ENCODE data around the gene MICU1.
A peak's percentile ranks its signal among the peaks of the same experiment; 100 is the strongest.
"Not testable (repeated sequence)": the region's sequence is repeated elsewhere in the genome, so short reads cannot be mapped to it uniquely, and the experiment has no call there.

MICU1 gene

GRCh38 chr10:72375585-72375984 lies 250.3 kb downstream of the MICU1 start:
- no peak for DNase-seq

GRCh38 chr10:72375173-72375572 lies 250.7 kb downstream of the MICU1 start:
- no peak for DNase-seq

GRCh38 chr10:72370201-72370722 lies 255.6 kb downstream of the MICU1 start:
- no peak for DNase-seq

GRCh38 chr10:72367301-72367960 lies 258.4 kb downstream of the MICU1 start:
- DNase-seq: no peak

GRCh38 chr10:72365106-72365895 lies 260.6 kb downstream of the MICU1 start:
- DNase-seq: no peak

- DNase-seq: peak; percentile 79
Observed at GRCh38 chr10:72364239-72364777, 261.6 kb downstream of the MICU1 start.

GRCh38 chr10:72356987-72357386 lies 268.9 kb downstream of the MICU1 start:
- DNase-seq: no peak

GRCh38 chr10:72356115-72356514 lies 269.8 kb downstream of the MICU1 start:
- DNase-seq: no peak

- DNase-seq: no peak
Observed at GRCh38 chr10:72355214-72355555, 270.7 kb downstream of the MICU1 start.

GRCh38 chr10:72354356-72355213 lies 271.3 kb downstream of the MICU1 start, which contains the start of gene DNAJB12:
DNAJB12 (minus strand) TSS chr10:72354919; CDS start chr10:72354897, 22 bp downstream.
- peak; percentile 86 for DNase-seq

GRCh38 chr10:72353965-72354355 lies 271.9 kb downstream of the MICU1 start:
- no peak for DNase-seq

GRCh38 chr10:72353028-72353964 lies 272.6 kb downstream of the MICU1 start:
- no peak for DNase-seq

GRCh38 chr10:72351479-72351878 lies 274.4 kb downstream of the MICU1 start:
- no peak for DNase-seq

- DNase-seq: no peak
Observed at GRCh38 chr10:72349438-72349837, 276.4 kb downstream of the MICU1 start.

GRCh38 chr10:72348282-72348681 lies 277.6 kb downstream of the MICU1 start:
- DNase-seq: no peak

- DNase-seq: not testable (repeated sequence)
Observed at GRCh38 chr10:72346117-72346516, 279.8 kb downstream of the MICU1 start.

- no peak for DNase-seq
Observed at GRCh38 chr10:72344932-72345331, 280.9 kb downstream of the MICU1 start.

GRCh38 chr10:72342911-72343310 lies 283.0 kb downstream of the MICU1 start:
- DNase-seq: no peak

GRCh38 chr10:72340510-72341261 lies 285.2 kb downstream of the MICU1 start:
- peak; percentile 74 for DNase-seq

GRCh38 chr10:72338180-72338579 lies 287.7 kb downstream of the MICU1 start:
- no peak for DNase-seq

- no peak for DNase-seq
Observed at GRCh38 chr10:72337722-72338121, 288.2 kb downstream of the MICU1 start.
